Activated CD8-positive, alpha-beta memory T cell treated with anti-CD3 and anti-CD28 coated beads, Interleukin-2, amount 50 U/mL, for 48 hours (primary cell): ENCODE results near the gene ZDHHC17.
"Not testable (repeated sequence)": the region's sequence is repeated elsewhere in the genome, so short reads cannot be mapped to it uniquely, and the experiment has no call there.

Source experiments
- DNase-seq: peaks from one replicate; pipeline ENCODE4 v3.0.0-alpha.2; 2020

Gene ZDHHC17

GRCh38 chr12:76777765-76778216 is 13.9 kb downstream of the ZDHHC17 start:
- no peak for DNase-seq

GRCh38 chr12:76778364-76778763 is 14.4 kb downstream of the ZDHHC17 start:
- DNase-seq: no peak

DNA sequence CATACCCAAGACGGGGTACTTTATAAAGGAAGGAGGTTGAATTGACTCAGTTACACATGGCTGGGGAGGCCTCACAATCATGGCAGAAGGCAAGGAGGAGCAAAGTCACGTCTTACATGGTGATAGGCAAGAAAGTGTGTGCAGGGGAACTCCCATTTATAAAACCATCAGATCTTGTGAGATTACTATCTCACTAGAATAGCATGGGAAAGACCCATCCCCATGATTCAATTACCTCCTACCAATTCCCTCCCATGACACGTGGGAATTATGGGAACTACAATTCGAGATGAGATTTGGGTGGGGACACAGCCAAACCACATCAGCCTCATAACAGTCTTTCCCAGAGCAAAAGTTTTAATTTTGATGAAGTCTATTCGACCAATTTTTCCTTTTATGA is 15.4 kb downstream of the ZDHHC17 start:
- DNase-seq: not testable (repeated sequence)

DNA sequence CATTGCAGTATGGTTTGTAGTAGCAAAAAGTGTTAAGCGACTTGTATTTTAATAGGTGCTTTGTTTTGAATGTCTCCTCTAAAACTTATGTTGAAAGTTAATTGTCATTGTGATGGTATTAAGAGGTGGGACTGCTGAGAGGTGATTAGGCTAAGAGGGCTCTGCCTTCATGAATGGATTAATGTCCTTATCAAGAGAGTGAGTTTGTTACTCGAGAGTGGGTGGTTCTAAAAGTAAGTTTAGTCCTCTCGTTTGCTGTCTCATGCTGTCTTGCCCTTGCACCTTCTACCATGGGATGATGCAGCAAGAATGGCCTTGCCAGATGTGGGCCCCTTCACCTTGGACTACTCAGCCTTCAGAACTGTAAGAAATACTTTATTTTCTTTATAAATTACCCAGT is 17.4 kb downstream of the ZDHHC17 start:
- DNase-seq: no peak

GRCh38 chr12:76782526-76782925 is 18.6 kb downstream of the ZDHHC17 start:
- DNase-seq: no peak

DNA sequence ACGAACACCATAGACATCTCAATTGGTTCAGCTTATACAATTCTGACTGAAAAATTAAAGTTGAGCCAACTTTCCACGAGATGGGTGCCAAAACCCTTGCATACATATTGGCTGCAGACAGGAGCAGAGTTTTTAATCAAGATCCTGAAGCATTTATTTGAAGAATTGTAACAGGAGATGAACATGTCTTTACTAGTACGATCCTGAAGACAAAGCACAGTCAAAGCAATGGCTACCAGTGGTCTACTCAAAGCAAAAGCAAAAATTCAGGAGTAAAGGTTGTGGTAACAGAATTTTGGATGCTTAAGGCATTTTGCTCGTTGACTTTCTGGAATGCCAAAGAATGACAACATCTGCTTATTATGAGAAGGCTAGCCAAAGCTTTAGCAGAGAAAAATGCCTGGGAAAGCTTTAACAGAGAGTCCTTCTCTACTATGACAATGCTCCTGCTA is 20.7 kb downstream of the ZDHHC17 start:
- DNase-seq: no peak

- no peak for DNase-seq
Measured at GRCh38 chr12:76785407-76785806, 21.5 kb downstream of the ZDHHC17 start.

GRCh38 chr12:76786986-76787385 is 23.1 kb downstream of the ZDHHC17 start:
- DNase-seq: no peak

DNA sequence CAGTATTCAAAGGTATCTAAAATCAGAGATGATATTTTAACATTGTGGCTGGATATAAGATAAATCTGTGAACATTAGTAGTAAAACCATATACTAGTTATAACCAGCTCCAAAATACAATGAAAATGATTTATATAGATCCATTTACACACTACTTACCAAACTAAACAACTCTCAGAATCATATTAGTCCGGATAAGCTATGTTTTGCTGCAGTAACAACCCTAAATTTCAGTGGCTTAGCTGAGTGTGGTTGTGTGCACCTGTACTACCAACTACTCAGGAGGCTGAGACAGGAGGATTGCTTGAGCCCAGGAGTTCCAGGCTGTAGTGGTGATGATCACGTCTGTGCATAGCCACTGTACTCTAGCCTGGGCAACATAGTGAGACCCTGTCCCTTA is 23.8 kb downstream of the ZDHHC17 start:
- no peak for DNase-seq

DNA sequence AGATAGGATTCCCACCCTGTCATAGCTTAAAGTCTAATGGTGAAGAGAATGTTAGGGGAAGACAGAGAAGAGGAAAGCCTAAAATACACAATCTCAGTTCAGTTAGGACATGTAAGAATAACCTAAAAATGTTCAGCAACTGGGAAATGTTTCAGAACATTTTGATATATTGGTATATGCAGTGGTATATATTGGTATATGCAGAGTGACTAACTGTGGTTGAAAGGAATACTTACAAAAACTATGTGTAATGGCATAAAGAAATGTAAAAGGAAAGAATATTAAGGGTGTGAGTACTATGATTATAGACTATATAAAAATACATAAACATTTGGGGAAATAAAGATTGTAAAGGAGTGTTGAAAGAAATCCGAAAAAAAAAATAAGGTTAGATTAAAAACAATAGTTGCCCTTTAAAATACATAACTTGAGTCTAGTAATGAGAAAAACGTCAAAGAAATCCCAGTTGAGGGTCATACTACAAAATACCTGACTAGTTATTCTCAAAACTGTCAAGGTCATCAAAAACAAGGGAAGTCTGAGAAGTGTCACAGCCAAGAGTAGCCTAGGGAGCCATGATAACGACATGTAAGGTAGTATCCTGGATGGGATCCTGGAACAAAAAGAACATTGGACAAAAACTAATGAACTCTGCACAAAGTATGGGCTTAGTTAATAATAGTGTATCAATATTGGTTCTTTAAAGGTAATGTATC is 25.6 kb downstream of the ZDHHC17 start:
- DNase-seq: no peak

DNA sequence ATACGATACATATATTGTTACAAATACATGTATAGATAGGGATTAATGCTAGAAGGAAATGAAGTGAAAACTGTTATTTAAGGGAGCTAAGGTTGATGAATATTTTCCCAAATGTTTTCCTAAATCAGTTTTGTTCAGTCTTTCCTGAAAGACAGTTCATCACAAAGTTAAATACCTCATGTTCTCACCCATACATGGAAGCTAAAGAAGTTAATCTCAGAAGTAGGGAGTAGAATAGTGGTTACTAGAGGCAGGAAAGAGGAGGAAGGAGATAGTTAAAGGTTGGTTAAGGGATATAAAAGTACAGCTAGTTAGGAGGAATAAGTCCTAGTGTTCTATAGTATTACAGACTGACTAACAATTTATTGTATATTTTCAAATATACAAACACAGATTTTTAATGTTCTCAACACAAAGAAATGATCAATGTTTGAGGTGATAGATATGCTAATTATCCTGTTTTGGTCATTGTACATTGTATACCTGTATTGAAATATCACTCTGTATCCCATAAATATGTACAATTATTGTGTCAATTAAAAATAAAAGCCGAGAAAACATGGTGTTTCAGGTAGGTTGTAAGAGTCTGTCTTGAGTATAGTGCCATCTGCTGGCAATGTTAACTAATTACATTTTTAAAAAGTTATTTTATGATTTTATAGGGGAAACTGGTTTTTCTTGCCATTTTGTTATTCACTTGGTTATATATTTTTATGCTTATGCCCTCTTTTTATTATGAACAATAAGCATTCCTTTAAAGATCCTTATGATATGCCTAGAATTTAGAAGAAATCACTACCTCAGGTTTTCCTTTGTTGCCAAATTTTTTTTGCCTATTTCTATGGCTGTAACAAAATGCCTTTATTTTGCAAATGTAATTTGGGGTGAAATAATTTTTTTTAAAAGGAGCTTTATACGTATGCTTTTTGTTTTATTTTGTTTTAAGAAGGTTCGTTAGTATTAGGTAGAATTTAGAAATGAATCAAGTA is 26.9 kb downstream of the ZDHHC17 start:
- no peak for DNase-seq

- no peak for DNase-seq
Measured at GRCh38 chr12:76792828-76793227, 28.9 kb downstream of the ZDHHC17 start.

DNA sequence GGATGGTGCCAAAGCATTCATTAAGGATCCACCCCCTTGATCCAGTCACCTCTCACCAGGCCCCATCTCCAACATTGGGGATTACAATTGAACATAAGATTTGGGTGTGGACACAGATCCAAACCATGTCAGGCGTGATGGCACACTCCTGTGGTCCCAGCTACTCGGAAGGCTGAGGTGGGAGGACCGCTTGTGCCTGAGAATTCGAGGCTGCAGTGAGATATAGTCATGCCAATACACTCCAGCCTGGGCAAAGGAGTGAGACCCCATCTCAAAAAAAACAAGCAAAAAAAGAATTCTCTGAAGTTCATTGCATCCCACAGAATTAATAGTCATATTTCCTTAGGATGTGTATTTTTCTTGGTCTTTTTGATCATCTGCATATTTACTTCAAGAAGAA is 34.9 kb downstream of the ZDHHC17 start:
- DNase-seq: no peak

GRCh38 chr12:76799362-76799761 is 35.4 kb downstream of the ZDHHC17 start:
- no peak for DNase-seq

- DNase-seq: no peak
Measured at GRCh38 chr12:76802060-76802459, 38.1 kb downstream of the ZDHHC17 start.

DNA sequence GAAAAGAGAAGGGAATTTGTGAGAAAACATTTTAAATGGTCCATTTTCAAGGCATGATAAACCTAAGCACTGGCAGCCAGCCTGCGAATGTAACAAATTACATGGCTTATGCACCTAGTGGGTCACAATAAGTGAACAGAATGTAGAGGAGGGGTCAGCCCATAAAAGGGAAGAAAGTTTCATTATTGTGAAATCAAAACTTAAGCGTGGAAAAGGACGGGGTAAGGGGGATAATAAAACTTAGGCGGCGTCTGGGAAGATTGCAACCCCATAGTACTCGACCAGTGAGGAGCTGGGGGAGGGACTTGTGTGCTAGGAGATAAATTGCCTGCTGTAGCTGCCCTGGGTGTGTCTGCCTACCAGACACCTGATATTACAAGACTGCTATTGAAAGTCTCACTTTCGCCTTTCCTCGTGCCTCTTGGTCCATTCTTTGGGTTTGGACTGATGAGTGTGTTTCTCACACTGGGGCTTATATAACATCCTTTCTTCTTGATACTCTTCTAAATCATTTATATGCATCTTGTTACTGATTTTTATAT is 40.6 kb downstream of the ZDHHC17 start:
- DNase-seq: no peak

DNA sequence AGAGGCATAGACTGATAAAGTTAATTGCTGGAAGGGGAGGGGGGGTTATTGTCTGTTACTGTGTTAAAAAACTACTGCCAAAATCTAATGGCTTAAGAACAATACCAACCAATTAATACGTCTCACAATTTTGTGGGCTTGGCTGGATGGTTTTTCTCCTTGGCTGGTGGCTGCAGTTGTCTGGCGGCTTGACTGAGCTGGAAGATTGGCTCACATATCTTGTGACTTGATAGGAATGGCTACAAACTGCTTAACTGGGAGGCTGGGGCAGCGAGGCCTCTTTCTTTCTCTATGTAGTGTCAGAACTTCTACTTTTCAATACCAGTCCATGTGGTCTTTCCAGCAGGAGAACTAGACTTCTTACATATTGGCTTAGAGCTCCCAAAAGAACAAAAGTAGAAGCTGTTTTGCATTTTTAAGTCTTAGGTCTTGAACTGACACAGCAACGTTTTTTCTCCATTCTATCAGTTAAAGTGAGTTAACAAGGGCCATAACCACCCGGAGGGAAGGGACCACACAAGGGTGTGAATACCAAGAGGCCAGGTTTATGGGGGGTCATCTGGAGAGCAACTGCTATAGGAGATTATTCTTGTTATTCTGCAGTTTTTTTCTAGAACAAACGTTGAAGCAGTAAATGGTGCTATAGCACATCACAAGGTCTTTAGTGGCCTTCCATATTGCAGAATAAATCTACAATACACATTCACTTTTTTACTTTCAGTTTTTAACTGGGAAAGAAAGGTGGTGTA is 46.9 kb downstream of the ZDHHC17 start:
- DNase-seq: no peak

DNA sequence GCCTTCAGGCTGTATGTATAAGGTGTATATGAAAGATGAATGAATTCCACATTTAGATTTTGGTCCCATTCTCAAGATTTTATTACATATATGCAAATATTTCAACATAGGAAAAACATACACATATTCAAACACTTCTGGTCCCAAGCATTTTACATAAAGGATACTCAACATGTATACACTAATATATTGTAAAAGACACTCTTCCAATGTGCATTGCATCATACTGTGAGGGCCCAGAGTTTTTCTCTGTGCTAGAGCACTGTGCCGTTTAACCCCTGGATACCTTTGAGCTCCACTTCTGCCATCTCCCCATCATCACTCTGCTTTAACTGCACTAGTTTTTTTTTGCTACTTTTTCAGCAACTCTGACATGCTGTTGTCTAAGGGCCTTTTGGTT is 48.1 kb downstream of the ZDHHC17 start:
- DNase-seq: no peak

- no peak for DNase-seq
Measured at GRCh38 chr12:76813265-76813664, 49.4 kb downstream of the ZDHHC17 start.

DNA sequence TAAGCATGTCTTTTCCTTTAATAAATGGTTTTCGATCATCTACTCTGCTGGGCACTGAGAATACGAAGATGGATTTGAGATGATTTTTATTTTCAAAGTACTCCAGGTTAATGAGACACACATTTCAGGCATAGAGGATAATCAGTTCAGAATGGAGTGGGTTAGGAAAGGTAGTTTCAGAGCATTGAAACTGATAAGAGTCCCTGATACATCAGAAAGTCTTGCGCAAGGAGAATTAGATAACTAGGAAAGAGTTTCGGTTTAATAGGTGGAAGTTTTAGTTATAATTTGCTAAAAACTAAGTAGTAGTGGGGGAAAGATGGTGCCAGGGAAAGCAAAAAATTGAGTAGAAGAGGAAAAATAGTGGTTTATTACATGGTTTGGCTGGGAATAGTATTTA is 50.1 kb downstream of the ZDHHC17 start:
- DNase-seq: no peak

DNA sequence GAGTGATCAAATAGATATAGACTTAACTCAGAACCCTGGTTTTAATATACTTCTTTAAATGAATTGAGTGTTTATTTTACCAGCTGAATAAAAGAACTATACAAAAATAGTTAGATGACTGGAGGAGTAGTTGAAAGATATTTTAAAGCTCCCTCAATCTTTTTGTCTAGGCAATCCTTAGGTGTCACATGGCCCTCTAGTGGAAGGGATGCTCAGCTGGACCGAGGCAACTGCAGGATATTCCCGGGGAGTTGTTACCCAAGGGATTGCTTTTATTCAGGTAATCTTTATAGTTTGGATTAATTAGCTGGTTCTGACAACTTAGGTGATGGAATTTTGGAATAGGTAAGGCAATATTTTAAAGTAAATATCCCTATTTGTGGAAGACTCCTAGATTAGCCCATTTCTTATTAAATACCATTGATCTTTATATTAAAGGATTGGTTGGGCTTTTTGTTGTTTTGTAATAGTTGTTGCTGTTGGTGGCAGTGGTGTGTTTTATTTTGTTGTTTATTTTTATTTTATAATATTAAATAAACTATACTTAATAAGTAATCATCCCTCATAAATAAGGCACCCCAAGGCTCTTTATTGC is 57.1 kb downstream of the ZDHHC17 start:
- DNase-seq: no peak

DNA sequence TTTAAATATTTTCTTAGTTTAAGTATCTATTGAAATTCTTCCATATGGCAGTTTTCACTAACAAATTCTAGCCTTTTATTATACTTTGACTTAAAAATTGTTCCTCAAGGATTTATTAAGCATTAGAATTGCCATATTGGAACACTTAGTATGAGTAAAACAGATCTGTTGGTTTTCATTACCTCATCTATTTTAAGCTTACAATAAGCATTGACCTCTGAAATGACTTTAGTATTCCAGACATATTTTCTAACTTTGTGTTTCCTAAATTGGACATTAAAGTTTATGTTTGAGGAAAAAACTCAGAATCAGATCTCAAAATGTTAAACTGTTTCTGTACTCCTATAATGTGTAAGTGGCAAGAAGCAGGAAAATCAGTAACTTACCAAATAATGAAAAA is 66.5 kb downstream of the ZDHHC17 start:
- DNase-seq: no peak

- DNase-seq: no peak
Measured at GRCh38 chr12:76836633-76837032, 72.7 kb downstream of the ZDHHC17 start.
